OCI-LY1 (cell line): Measurements from ENCODE around the gene OASL.

Source experiments
- H2AFZ ChIP-seq: fragments of 200-600 bp; sonication (generic), shearing (Covaris generic); 2 replicates; pipeline ENCODE4 v1.6.0; 2014; ENCODE audit warnings: antibody characterized with exemption, mild to moderate bottlenecking, low read length
- H3F3A ChIP-seq: fragments of 200-600 bp; sonication (generic), shearing (Covaris generic); 2 replicates; pipeline ENCODE4 v1.6.0; 2014; ENCODE audit warnings: mild to moderate bottlenecking, antibody characterized with exemption, low read length, moderate library complexity; ENCODE audit not compliant: insufficient read depth
- H3K27ac ChIP-seq: fragments of 200-600 bp; sonication (generic); 2 replicates; pipeline ENCODE4 v1.5.1; 2014; ENCODE audit warnings: low read length, mixed run types, mild to moderate bottlenecking, low read depth; ENCODE audit not compliant: poor library complexity, severe bottlenecking
- H3K27me3 ChIP-seq: fragments of 200-600 bp; sonication (generic); 2 replicates; pipeline ENCODE4 v1.6.0; 2014; ENCODE audit warnings: antibody characterized with exemption, mild to moderate bottlenecking, low read length, moderate library complexity; ENCODE audit not compliant: insufficient read depth
- H3K36me3 ChIP-seq: fragments of 200-600 bp; sonication (generic); 2 replicates; pipeline ENCODE4 v1.6.1; 2014; ENCODE audit warnings: mild to moderate bottlenecking, antibody characterized with exemption, low read length, moderate library complexity, mixed read lengths; ENCODE audit not compliant: insufficient read depth
- H3K4me1 ChIP-seq: fragments of 200-600 bp; sonication (generic); 2 replicates; pipeline ENCODE4 v1.5.1; 2014; ENCODE audit warnings: mild to moderate bottlenecking, low read length, moderate library complexity; ENCODE audit not compliant: insufficient read depth, severe bottlenecking
- H3K4me2 ChIP-seq: fragments of 200-600 bp; sonication (generic), shearing (Covaris generic); 2 replicates; pipeline ENCODE4 v1.6.1; 2014; ENCODE audit warnings: low read length
- H3K4me3 ChIP-seq: fragments of 200-600 bp; sonication (generic); 2 replicates; pipeline ENCODE4 v1.5.1; 2014; ENCODE audit warnings: low read length, low read depth, mild to moderate bottlenecking, mixed read lengths; ENCODE audit not compliant: poor library complexity, severe bottlenecking
- H3K79me2 ChIP-seq: fragments of 200-600 bp; shearing (Covaris generic); 2 replicates; pipeline ENCODE4 v1.6.1; 2016; ENCODE audit warnings: mixed run types, low read length, mixed read lengths; ENCODE audit not compliant: insufficient read depth
- H3K9ac ChIP-seq: fragments of 200-600 bp; sonication (generic), shearing (Covaris generic); 2 replicates; pipeline ENCODE4 v1.6.1; 2014; ENCODE audit warnings: mild to moderate bottlenecking, low read length, mixed read lengths
- H3K9me2 ChIP-seq: fragments of 200-600 bp; sonication (generic), shearing (Covaris generic); 2 replicates; pipeline ENCODE4 v1.6.1; 2014; ENCODE audit warnings: low read depth, mild to moderate bottlenecking, low read length, mixed read lengths
- H3K9me3 ChIP-seq: fragments of 200-600 bp; shearing (Covaris generic); 2 replicates; pipeline ENCODE4 v1.6.1; 2014; ENCODE audit warnings: low read length, mixed read lengths
- H4K20me1 ChIP-seq: fragments of 200-600 bp; sonication (generic), shearing (Covaris generic); 2 replicates; pipeline ENCODE4 v1.6.0; 2016; ENCODE audit warnings: mild to moderate bottlenecking, low read length; ENCODE audit not compliant: insufficient read depth
- CTCF ChIP-seq: fragments of 200-600 bp; sonication (generic), shearing (Covaris generic); IDR thresholded peaks from 2 replicates; pipeline ENCODE4 v1.5.1; 2017; ENCODE audit warnings: mild to moderate bottlenecking, antibody characterized with exemption, low read length, moderate library complexity, mixed read lengths
- EZH2 ChIP-seq: fragments of 200-600 bp; sonication (generic), shearing (Covaris generic); IDR thresholded peaks from 2 replicates; pipeline ENCODE4 v1.8.0; 2017; ENCODE audit warnings: borderline replicate concordance, mixed run types, mild to moderate bottlenecking, antibody characterized with exemption, low read length, moderate library complexity, mixed read lengths

Gene OASL

GRCh38 chr12:120988234-120988633 is 50.8 kb downstream of the OASL start:
- Histone ChIP-seq H3K27me3 (no peaks in the 10 kb centered on the region; the same call in 1 of the 2 replicates), H3K9ac (no peak overlapping the region), H3F3A (no peaks in the 10 kb centered on the region), H3K79me2 (no peaks in the 10 kb centered on the region), H3K9me2 (no peaks in the 10 kb centered on the region), H3K4me2 (no peak overlapping the region), H3K4me1 (no peaks in the 10 kb centered on the region), H3K27ac (no peak overlapping the region), H4K20me1 (no peaks in the 10 kb centered on the region), H3K9me3 (no peaks in the 10 kb centered on the region), H2AFZ (no peak overlapping the region), H3K4me3 (no peak overlapping the region), H3K36me3 (no peaks in the 10 kb centered on the region)
- TF ChIP-seq EZH2, result no peak
- TF ChIP-seq CTCF, result no peak

- Histone ChIP-seq H3K36me3 (no peaks in the 10 kb centered on the region), H3K9ac (no peak overlapping the region), H3K27ac (no peak overlapping the region), H3F3A (no peaks in the 10 kb centered on the region), H3K27me3 (peaks cover 7% of the 10 kb centered on the region), H3K4me2 (no peak overlapping the region), H3K9me2 (no peaks in the 10 kb centered on the region), H4K20me1 (no peaks in the 10 kb centered on the region), H3K9me3 (no peaks in the 10 kb centered on the region), H3K79me2 (no peaks in the 10 kb centered on the region), H3K4me1 (no peaks in the 10 kb centered on the region), H2AFZ (no peak overlapping the region), H3K4me3 (no peak overlapping the region)
- TF ChIP-seq EZH2, result no peak
- TF ChIP-seq CTCF, result no peak
Observed at GRCh38 chr12:120984351-120984898, 54.6 kb downstream of the OASL start.

GRCh38 chr12:120983759-120984158 is 55.3 kb downstream of the OASL start:
- Histone ChIP-seq H3K36me3 (no peaks in the 10 kb centered on the region), H3K9me3 (no peaks in the 10 kb centered on the region), H3K4me3 (no peak overlapping the region), H3K9me2 (no peaks in the 10 kb centered on the region), H4K20me1 (no peaks in the 10 kb centered on the region), H3K4me2 (no peak overlapping the region), H3K9ac (no peak overlapping the region), H3K79me2 (no peaks in the 10 kb centered on the region), H3K27ac (no peak overlapping the region), H3K27me3 (peaks cover 7% of the 10 kb centered on the region), H2AFZ (no peak overlapping the region), H3K4me1 (no peaks in the 10 kb centered on the region), H3F3A (no peaks in the 10 kb centered on the region)
- TF ChIP-seq EZH2, result no peak
- TF ChIP-seq CTCF, result no peak
